Fibroblast of mammary gland (primary cell): ENCODE data around the gene CLDND1.

Experiments used
- DNase-seq: peaks from one replicate; pipeline ENCODE4 v3.0.0-alpha.2; 2010; ENCODE audit warnings: low read depth
- H3K4me3 ChIP-seq: 2 replicates; pipeline ENCODE4 v1.5.1; 2011; ENCODE audit warnings: low read depth, mild to moderate bottlenecking, low read length, moderate library complexity; ENCODE audit not compliant: control insufficient read depth
- CTCF ChIP-seq: conservative IDR thresholded peaks from 2 replicates; pipeline ENCODE4 v1.5.1; 2011; ENCODE audit warnings: low read depth, low read length, inconsistent platforms; ENCODE audit not compliant: control insufficient read depth, insufficient read depth

The CLDND1 gene

GRCh38 chr3:98519351-98519750 lies 3.4 kb downstream of the CLDND1 start:
- TF ChIP-seq CTCF: no peak
- no peak overlapping the region for H3K4me3 ChIP-seq
- no peak for DNase-seq

- no peak for TF ChIP-seq CTCF
- no peak overlapping the region for H3K4me3 ChIP-seq
- no peak for DNase-seq
Measured at GRCh38 chr3:98518816-98519215, 3.9 kb downstream of the CLDND1 start.

GRCh38 chr3:98514948-98515347 lies 7.8 kb downstream of the CLDND1 start:
- TF ChIP-seq CTCF: no peak
- H3K4me3 ChIP-seq: no peak overlapping the region
- DNase-seq: no peak

GRCh38 chr3:98513736-98514135 lies 9.0 kb downstream of the CLDND1 start:
- DNase-seq: no peak
- no peak overlapping the region for H3K4me3 ChIP-seq
- TF ChIP-seq CTCF: no peak

- DNase-seq: peak; percentile 89
- H3K4me3 ChIP-seq: no peak overlapping the region
Measured at GRCh38 chr3:98513091-98513511, 9.6 kb downstream of the CLDND1 start.

GRCh38 chr3:98512576-98512975 lies 10.1 kb downstream of the CLDND1 start:
- H3K4me3 ChIP-seq: no peak overlapping the region
- TF ChIP-seq CTCF: no peak
- no peak for DNase-seq

More at GRCh38 chr3:98513091-98513511, 9.6 kb downstream of the CLDND1 start:
- TF ChIP-seq CTCF: no peak

GRCh38 chr3:98508582-98508981 lies 14.1 kb downstream of the CLDND1 start:
- TF ChIP-seq CTCF: no peak
- H3K4me3 ChIP-seq: no peak overlapping the region
- DNase-seq: no peak
